Muscle layer of colon (tissue), 2 donors: ENCODE results near the gene LBX2.

Experiments used
- H3K27ac ChIP-seq: one replicate; pipeline ENCODE4 v1.7.0; 2013; ENCODE audit warnings: low read depth, mild to moderate bottlenecking, low read length, moderate library complexity
- H3K27me3 ChIP-seq, 2 donors: one replicate each; pipeline ENCODE4 v1.7.0; 2013; ENCODE audit warnings: low read length in 2 of 2, mild to moderate bottlenecking in 2 of 2; ENCODE audit not compliant: insufficient read depth in 2 of 2, control insufficient read depth in 1 of 2
- H3K36me3 ChIP-seq: one replicate; pipeline ENCODE4 v1.7.0; 2013; ENCODE audit warnings: mild to moderate bottlenecking, low read length; ENCODE audit not compliant: insufficient read depth
- H3K4me1 ChIP-seq: one replicate; pipeline ENCODE4 v1.7.0; 2013; ENCODE audit warnings: mild to moderate bottlenecking, low read length; ENCODE audit not compliant: insufficient read depth
- H3K4me3 ChIP-seq, 2 donors: one replicate each; pipeline ENCODE4 v1.7.0; 2013; ENCODE audit warnings: low read length in 2 of 2, low read depth in 1 of 2, mild to moderate bottlenecking in 1 of 2, moderate library complexity in 1 of 2
- H3K9ac ChIP-seq: one replicate; pipeline ENCODE4 v1.7.0; 2013; ENCODE audit warnings: low read length
- H3K9me3 ChIP-seq: one replicate; pipeline ENCODE4 v1.7.0; 2013; ENCODE audit warnings: mild to moderate bottlenecking, low read length
- donor health status: abdominal sarcoma.
- donor health status: Adenocarcinoma of cecum.

The LBX2 gene

GRCh38 chr2:74457549-74458131, 41.8 kb downstream of the LBX2 start:
- peak overlapping the region; percentile 70 for H3K9ac ChIP-seq
- H3K27me3 ChIP-seq, result no peaks in the 10 kb centered on the region
- H3K27ac ChIP-seq, result peak overlapping the region; percentile 99
- no peaks in the 10 kb centered on the region for H3K9me3 ChIP-seq
- H3K36me3 ChIP-seq, result peaks cover 6% of the 10 kb centered on the region
- peak overlapping the region; percentile 92 to 98 for H3K4me3 ChIP-seq
- H3K4me1 ChIP-seq, result peaks cover 32% of the 10 kb centered on the region

GRCh38 chr2:74457129-74457548, 42.3 kb downstream of the LBX2 start:
- H3K9me3 ChIP-seq, result no peaks in the 10 kb centered on the region
- H3K4me3 ChIP-seq, result peak overlapping the region; percentile 92 to 98
- H3K9ac ChIP-seq, result peak overlapping the region; percentile 4
- H3K4me1 ChIP-seq, result peaks cover 32% of the 10 kb centered on the region
- H3K27ac ChIP-seq, result peak overlapping the region; percentile 99
- H3K27me3 ChIP-seq, result no peaks in the 10 kb centered on the region
- peaks cover 1% of the 10 kb centered on the region for H3K36me3 ChIP-seq

GRCh38 chr2:74454654-74455511, 44.5 kb downstream of the LBX2 start, which contains the start of gene INO80B:
TSS of gene INO80B (plus strand) at chr2:74455087. CDS start at chr2:74455117, 30 bp downstream.
- Histone ChIP-seq H3K36me3 (no peaks in the 10 kb centered on the region), H3K27ac (peak within 1 kb of the TSS; percentile 77), H3K9ac (peak within 1 kb of the TSS; percentile 71), H3K4me3 (peak within 1 kb of the TSS; percentile 73 to 84), H3K27me3 (no peaks in the 10 kb centered on the region), H3K9me3 (no peaks in the 10 kb centered on the region), H3K4me1 (peaks cover 32% of the 10 kb centered on the region)

GRCh38 chr2:74450570-74451190, 48.7 kb downstream of the LBX2 start:
- Histone ChIP-seq H3K4me1 (peaks cover 6% of the 10 kb centered on the region), H3K9ac (no peak overlapping the region), H3K27ac (no peak overlapping the region), H3K36me3 (no peaks in the 10 kb centered on the region), H3K4me3 (no peak overlapping the region), H3K9me3 (no peaks in the 10 kb centered on the region), H3K27me3 (no peaks in the 10 kb centered on the region)

- H3K4me1 ChIP-seq, result no peaks in the 10 kb centered on the region
- H3K9ac ChIP-seq, result no peak overlapping the region
- no peak overlapping the region for H3K4me3 ChIP-seq
- H3K9me3 ChIP-seq, result no peaks in the 10 kb centered on the region
- no peaks in the 10 kb centered on the region for H3K36me3 ChIP-seq
- no peaks in the 10 kb centered on the region for H3K27me3 ChIP-seq
- H3K27ac ChIP-seq, result no peak overlapping the region
These were observed 50.6 kb downstream of the LBX2 start for GRCh38 chr2:74448771-74449170.
